Type B pancreatic cell (in vitro differentiated cells): ENCODE data around the gene EPX. TPM values are rescaled to one million over a fixed set of nuclear protein-coding genes. Genes with fewer than 3 reads are reported as not detected.

Source experiments
- DNase-seq: peaks from one replicate; pipeline ENCODE4 v3.0.0; 2021; ENCODE audit warnings: mixed read lengths; ENCODE audit not compliant: unreplicated experiment; ENCODE audit errors: extremely low spot score
- H3K27ac Mint-ChIP-seq: 2 replicates; pipeline ENCODE4 v1.8.0; 2021; ENCODE audit warnings: mild to moderate bottlenecking, mixed read lengths
- H3K27me3 Mint-ChIP-seq: 2 replicates; pipeline ENCODE4 v1.8.0; 2021; ENCODE audit warnings: mixed read lengths
- H3K36me3 Mint-ChIP-seq: 2 replicates; pipeline ENCODE4 v1.8.0; 2021; ENCODE audit warnings: mixed read lengths
- H3K4me1 Mint-ChIP-seq: one replicate; pipeline ENCODE4 v1.8.0; 2021; ENCODE audit warnings: mixed read lengths; ENCODE audit not compliant: unreplicated experiment
- H3K4me3 Mint-ChIP-seq: 2 replicates; pipeline ENCODE4 v1.8.0; 2021; ENCODE audit warnings: mild to moderate bottlenecking, mixed read lengths
- H3K9me3 Mint-ChIP-seq: 2 replicates; pipeline ENCODE4 v1.8.0; 2021; ENCODE audit warnings: mixed read lengths
- total RNA-seq: library from RNA; stranded (reverse); gene quantifications from 2 replicates; pipeline ENCODE4 v1.2.1, GENCODE V29; 2021; ENCODE audit warnings: low replicate concordance
- TF ChIP-seq, protein P1 (sequence below): fragments of 200-600 bp; sonication (generic); conservative IDR thresholded peaks from 2 replicates; pipeline ENCODE4 v1.5.0; 2021; ENCODE audit warnings: antibody characterized with exemption, mild to moderate bottlenecking

The EPX gene
- total RNA-seq, 1 donor from 2014 or later, result not detected

DNA sequence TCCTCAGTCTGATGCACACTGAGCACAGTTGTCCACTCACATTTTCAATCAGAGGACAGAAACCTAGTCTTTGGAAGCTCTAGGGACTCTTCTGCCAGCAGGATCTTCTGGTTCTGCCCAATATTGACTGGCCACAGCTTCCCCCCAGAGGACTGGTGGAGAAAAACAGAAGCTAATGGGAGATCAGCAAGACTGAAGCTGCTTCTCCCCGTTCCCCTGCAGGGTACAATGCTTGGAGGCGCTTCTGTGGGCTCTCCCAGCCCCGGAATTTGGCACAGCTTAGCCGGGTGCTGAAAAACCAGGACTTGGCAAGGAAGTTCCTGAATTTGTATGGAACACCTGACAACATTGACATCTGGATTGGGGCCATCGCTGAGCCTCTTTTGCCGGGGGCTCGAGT lies 10.3 kb downstream of the EPX start:
- H3K27me3 Mint-ChIP-seq, result peaks cover 22% of the 10 kb centered on the region
- TF ChIP-seq, protein P1, sequence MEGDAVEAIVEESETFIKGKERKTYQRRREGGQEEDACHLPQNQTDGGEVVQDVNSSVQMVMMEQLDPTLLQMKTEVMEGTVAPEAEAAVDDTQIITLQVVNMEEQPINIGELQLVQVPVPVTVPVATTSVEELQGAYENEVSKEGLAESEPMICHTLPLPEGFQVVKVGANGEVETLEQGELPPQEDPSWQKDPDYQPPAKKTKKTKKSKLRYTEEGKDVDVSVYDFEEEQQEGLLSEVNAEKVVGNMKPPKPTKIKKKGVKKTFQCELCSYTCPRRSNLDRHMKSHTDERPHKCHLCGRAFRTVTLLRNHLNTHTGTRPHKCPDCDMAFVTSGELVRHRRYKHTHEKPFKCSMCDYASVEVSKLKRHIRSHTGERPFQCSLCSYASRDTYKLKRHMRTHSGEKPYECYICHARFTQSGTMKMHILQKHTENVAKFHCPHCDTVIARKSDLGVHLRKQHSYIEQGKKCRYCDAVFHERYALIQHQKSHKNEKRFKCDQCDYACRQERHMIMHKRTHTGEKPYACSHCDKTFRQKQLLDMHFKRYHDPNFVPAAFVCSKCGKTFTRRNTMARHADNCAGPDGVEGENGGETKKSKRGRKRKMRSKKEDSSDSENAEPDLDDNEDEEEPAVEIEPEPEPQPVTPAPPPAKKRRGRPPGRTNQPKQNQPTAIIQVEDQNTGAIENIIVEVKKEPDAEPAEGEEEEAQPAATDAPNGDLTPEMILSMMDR, result no peak
- no peak overlapping the region for H3K4me3 Mint-ChIP-seq
- H3K9me3 Mint-ChIP-seq, result no peaks in the 10 kb centered on the region
- H3K4me1 Mint-ChIP-seq, result no peaks in the 10 kb centered on the region
- H3K27ac Mint-ChIP-seq, result no peak overlapping the region
- H3K36me3 Mint-ChIP-seq, result no peaks in the 10 kb centered on the region
- DNase-seq, result no peak

DNA sequence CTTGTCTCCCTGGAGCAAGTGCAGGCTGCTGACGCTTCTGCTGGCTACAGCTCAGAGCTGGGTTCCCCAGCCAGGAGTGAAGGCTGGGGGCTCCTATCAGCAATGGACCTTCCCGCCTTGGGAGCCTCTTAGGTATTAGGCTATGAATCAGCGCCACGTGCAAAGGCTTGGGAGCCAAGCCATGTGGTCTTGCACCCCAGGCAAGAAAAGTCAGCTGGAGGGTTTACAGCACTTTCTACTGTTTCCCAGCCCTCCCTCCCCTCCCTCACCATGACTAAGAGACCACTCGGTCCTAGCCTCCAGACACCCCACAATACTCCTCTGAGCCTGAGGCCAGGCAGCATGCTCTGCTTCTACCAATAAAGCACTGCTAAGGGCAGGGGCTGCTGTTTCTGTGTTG lies 12.3 kb downstream of the EPX start:
- no peaks in the 10 kb centered on the region for H3K9me3 Mint-ChIP-seq
- no peak overlapping the region for H3K4me3 Mint-ChIP-seq
- TF ChIP-seq, protein P1, result no peak
- peaks cover 8% of the 10 kb centered on the region for H3K36me3 Mint-ChIP-seq
- no peak overlapping the region for H3K27ac Mint-ChIP-seq
- peaks cover 11% of the 10 kb centered on the region for H3K27me3 Mint-ChIP-seq
- no peak for DNase-seq
- H3K4me1 Mint-ChIP-seq, result no peaks in the 10 kb centered on the region

DNA sequence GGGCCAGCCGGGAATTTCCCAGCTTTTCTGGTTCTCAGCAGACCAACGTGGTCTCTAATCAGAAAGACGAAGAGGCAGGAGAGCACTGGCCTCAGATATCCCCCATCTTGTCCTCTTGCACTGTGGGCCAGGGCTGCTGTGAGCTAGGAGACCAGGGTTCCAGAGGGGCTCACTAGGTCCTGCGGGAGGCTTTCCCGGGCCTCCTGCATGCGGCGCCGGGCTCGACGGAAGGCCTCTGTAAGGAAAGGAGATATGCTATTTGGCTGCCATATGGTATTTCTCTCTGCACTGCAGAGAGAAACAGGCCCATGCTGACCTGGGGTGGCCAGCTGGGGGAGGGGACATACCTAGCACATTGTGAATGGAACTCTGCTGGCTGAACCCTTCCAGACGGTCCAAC lies 13.4 kb downstream of the EPX start:
- Mint-ChIP-seq H3K9me3 (no peaks in the 10 kb centered on the region), H3K4me3 (no peak overlapping the region), H3K4me1 (no peaks in the 10 kb centered on the region), H3K27ac (no peak overlapping the region), H3K36me3 (peaks cover 12% of the 10 kb centered on the region), H3K27me3 (peaks cover under 1% of the 10 kb centered on the region)
- no peak for DNase-seq
- TF ChIP-seq, protein P1, result no peak

DNA sequence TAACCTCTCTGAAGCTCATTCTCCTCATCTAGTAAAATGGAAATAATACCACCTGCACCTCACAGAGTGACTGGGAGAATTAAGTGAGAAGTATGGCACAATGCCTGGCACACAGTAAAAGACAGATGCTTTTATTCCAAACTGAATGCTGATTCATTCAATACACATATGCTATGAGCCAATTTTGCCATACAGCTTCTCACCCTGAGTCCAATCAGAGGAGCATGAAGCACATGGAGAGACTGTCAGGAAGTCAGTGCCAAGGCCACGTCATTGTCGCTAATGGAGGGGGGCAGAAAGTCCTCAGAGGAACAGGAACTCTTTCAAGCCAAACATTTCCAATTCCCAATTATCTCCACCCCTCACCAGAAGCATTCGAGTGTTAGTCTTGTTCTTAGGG lies 14.9 kb downstream of the EPX start:
- H3K36me3 Mint-ChIP-seq, result peaks cover 12% of the 10 kb centered on the region
- TF ChIP-seq, protein P1, result no peak
- no peak overlapping the region for H3K4me3 Mint-ChIP-seq
- no peak for DNase-seq
- no peaks in the 10 kb centered on the region for H3K9me3 Mint-ChIP-seq
- H3K4me1 Mint-ChIP-seq, result no peaks in the 10 kb centered on the region
- no peak overlapping the region for H3K27ac Mint-ChIP-seq
- no peaks in the 10 kb centered on the region for H3K27me3 Mint-ChIP-seq

DNA sequence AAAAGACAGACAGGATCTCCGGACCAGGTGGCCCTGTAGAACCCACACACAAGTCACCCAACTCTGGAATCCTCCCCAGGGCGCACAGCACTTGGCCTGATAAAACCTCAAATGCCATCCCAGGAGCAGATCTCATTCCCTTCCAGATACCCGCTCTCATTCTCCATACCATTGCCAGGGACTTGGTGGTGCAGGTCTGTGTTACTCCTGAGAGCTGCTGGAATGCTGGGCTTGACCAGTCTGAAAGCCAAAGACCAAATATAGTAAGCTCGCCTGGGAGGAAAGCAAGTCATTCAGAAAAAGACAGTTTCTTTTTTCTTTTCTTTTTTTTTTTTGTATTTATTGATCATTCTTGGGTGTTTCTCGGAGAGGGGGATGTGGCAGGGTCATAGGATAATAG lies 15.8 kb downstream of the EPX start:
- Mint-ChIP-seq H3K27me3 (no peaks in the 10 kb centered on the region), H3K4me1 (no peaks in the 10 kb centered on the region), H3K4me3 (no peak overlapping the region), H3K36me3 (peaks cover 12% of the 10 kb centered on the region), H3K27ac (no peak overlapping the region), H3K9me3 (no peaks in the 10 kb centered on the region)
- DNase-seq, result no peak
- TF ChIP-seq, protein P1, result no peak

DNA sequence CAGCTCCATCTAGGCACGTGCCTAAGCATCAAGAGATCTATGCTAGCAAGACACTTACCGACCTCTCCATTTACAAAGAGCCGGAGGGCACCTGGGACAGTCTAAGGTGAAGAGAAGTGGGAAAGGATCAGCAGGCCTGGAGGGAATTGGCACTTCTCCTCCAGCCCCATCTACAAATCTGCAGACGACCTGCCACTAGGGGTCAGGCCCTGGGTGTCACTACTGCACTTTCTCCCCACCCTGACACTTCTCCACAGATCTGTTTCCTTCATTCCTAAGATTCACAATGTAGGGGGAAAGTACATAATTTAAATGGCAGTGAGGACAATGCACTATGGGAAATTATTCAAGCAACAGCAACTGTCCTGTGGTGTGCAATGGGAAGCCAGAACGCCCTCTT lies 18.4 kb downstream of the EPX start:
- Mint-ChIP-seq H3K4me1 (no peaks in the 10 kb centered on the region), H3K9me3 (no peaks in the 10 kb centered on the region), H3K36me3 (peaks cover 15% of the 10 kb centered on the region), H3K27ac (no peak overlapping the region), H3K4me3 (no peak overlapping the region), H3K27me3 (no peaks in the 10 kb centered on the region)
- TF ChIP-seq, protein P1, result no peak
- no peak for DNase-seq
